Thyroid gland (tissue), 4 donors: Measurements from ENCODE around the gene NCBP3. TPM values are rescaled to one million over a fixed set of nuclear protein-coding genes. Genes with fewer than 3 reads are reported as not detected.

Experiments used
- DNase-seq, 2 donors: peaks; one replicate each; pipeline ENCODE4 v3.0.0-alpha.2; 2019
- H3K27ac ChIP-seq, 3 donors: fragments of 200-600 bp; sonication (generic); 1 replicate in 2 of 3; 2 replicates in 1 of 3; pipeline ENCODE4 v1.5.1; 2016 to 2019; ENCODE audit warnings: mild to moderate bottlenecking in 1 of 3, moderate library complexity in 1 of 3
- H3K27me3 ChIP-seq: fragments of 200-600 bp; sonication (generic); one replicate; pipeline ENCODE4 v1.5.1; 2019
- H3K36me3 ChIP-seq, 2 donors: fragments of 200-600 bp; sonication (generic); one replicate each; pipeline ENCODE4 v1.5.1; 2016 to 2019
- H3K4me1 ChIP-seq, 2 donors: fragments of 200-600 bp; sonication (generic); one replicate each; pipeline ENCODE4 v1.5.1; 2017 to 2019
- H3K4me3 ChIP-seq, 3 donors: fragments of 200-600 bp; sonication (generic); replicated peaks in 1 of 3; 1 replicate in 2 of 3; 2 replicates in 1 of 3; pipeline ENCODE4 v1.5.1; 2016; ENCODE audit warnings: mild to moderate bottlenecking in 1 of 3
- H3K9me3 ChIP-seq: fragments of 200-600 bp; sonication (generic); one replicate; pipeline ENCODE4 v1.5.1; 2017
- POLR2A ChIP-seq, 2 donors: fragments of 450-650 bp; IDR thresholded peaks; one replicate each; pipeline ENCODE4 v1.6.1; 2017; ENCODE audit warnings: antibody characterized with exemption in 2 of 2, mild to moderate bottlenecking in 2 of 2, moderate library complexity in 1 of 2
- WGBS, 2 donors: methylation state at CpG; one replicate each; pipeline ENCODE4 v1.1.5; 2017; 5-methylcytosine and 5-hydroxymethylcytosine counted together
- intact Hi-C: fragments of 100-400 bp; cut with DNase I; formaldehyde crosslinking; loops from one replicate; pipeline ENCODE4 v1.15.1; 2023
- total RNA-seq, 4 donors: library from RNA; depleted of rRNA; stranded (reverse); fragments of >200 nt; gene quantifications; one replicate each; pipeline ENCODE4 v1.2.3, GENCODE V29; 2016
- TF ChIP-seq, protein P1 (sequence below), 6 experiments: fragments of 200-600 bp in 3 of 6; fragments of 450-650 bp in 3 of 6; sonication (generic) in 3 of 6; IDR thresholded peaks; one replicate each; pipeline ENCODE4 v1.5.1; 2016 to 2019; ENCODE audit warnings: antibody characterized with exemption in 6 of 6, mild to moderate bottlenecking in 2 of 6, inconsistent platforms in 1 of 6, moderate library complexity in 1 of 6

Gene NCBP3
- total RNA-seq, 4 donors from 2014 or later = 28.4 to 265 (median 36.1) TPM

DNA sequence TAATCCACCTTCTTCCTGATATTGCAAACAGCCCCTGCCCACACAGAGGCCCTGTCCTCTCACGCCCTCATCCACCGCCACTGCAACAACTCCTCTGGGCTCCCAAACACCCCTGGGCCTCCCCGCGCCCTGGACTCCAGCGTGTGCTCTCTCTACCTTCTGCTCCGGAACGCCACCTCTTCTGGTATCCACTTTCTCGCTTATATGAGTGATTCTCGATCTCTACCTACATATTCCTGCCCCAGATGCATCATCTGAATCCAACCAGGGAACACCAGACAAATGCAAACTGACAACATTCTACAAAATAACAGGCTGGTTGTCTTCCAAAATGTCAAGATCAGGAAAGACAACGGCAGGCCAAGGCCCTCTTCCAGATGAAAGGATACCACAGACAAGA, 27.8 kb upstream of the NCBP3 start:
- no peak overlapping the region for H3K4me3 ChIP-seq
- 92 to 96% methylated on average over 10 of the region's 10 CpGs for WGBS, 2 donors
- H3K36me3 ChIP-seq = peaks cover 5 to 15% of the 10 kb centered on the region in 2 donors
- no peaks in the 10 kb centered on the region for H3K9me3 ChIP-seq
- TF ChIP-seq, protein P1, sequence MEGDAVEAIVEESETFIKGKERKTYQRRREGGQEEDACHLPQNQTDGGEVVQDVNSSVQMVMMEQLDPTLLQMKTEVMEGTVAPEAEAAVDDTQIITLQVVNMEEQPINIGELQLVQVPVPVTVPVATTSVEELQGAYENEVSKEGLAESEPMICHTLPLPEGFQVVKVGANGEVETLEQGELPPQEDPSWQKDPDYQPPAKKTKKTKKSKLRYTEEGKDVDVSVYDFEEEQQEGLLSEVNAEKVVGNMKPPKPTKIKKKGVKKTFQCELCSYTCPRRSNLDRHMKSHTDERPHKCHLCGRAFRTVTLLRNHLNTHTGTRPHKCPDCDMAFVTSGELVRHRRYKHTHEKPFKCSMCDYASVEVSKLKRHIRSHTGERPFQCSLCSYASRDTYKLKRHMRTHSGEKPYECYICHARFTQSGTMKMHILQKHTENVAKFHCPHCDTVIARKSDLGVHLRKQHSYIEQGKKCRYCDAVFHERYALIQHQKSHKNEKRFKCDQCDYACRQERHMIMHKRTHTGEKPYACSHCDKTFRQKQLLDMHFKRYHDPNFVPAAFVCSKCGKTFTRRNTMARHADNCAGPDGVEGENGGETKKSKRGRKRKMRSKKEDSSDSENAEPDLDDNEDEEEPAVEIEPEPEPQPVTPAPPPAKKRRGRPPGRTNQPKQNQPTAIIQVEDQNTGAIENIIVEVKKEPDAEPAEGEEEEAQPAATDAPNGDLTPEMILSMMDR (IDR thresholded peaks at IDR 0.05) = no peak
- TF ChIP-seq POLR2A (IDR thresholded peaks at IDR 0.05) = no peak
- H3K27me3 ChIP-seq = no peaks in the 10 kb centered on the region
- no peaks in the 10 kb centered on the region for H3K4me1 ChIP-seq
- intact Hi-C loops = no loop called here
- no peak overlapping the region for H3K27ac ChIP-seq
- no peak for DNase-seq

DNA sequence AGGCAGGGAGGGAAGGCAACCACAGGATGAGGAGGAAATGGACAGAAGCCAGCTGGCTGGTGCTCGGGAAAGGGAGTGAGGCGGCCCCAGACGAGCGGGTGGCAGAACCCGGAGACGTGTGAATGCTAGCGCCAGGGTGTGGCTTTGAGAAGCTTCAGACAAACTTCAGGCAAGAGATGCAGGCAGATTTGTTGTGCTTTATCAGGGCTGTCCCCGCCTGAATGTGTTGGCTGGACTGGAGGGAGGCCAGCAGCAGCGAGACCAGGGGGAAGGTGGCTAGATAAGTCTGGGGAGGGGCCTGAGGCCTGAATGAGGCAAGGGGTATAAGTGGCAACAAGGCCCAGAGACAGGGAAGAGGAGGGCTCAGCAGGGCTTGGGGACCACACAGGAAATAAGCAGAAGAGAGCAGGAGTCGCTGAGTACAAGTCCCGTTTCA, 24.8 kb upstream of the NCBP3 start:
- intact Hi-C loops = no loop called here
- Histone ChIP-seq H3K9me3 (no peaks in the 10 kb centered on the region), H3K4me3 (no peak overlapping the region), H3K4me1 (no peaks in the 10 kb centered on the region), H3K27ac (no peak overlapping the region), H3K27me3 (no peaks in the 10 kb centered on the region), H3K36me3 (peaks cover 5 to 10% of the 10 kb centered on the region in 2 donors)
- no peak for DNase-seq
- 71% methylated on average over 11 of the region's 11 CpGs for WGBS, 2 donors
- TF ChIP-seq, protein P1 (IDR thresholded peaks at IDR 0.05) = no peak
- TF ChIP-seq POLR2A (IDR thresholded peaks at IDR 0.05) = no peak

DNA sequence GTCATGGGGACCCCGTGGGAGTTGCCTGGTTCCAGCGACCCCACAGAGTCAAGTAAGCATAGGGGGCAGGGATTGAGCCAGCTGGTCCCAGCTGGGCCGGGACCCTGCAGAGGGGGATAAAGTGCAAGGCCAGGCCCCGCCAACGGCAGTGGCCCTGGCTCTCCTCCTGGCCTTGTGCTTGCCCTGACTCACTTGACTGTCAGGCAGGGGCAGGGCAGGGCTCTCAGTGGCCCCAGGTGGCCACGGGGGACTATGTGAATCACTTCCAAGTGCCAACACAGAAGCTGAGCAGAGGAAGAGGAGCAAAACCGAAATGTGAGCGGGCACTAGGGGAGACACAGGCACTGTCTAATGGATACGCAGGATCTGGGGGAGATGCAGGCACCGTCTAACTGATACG, 21.6 kb upstream of the NCBP3 start:
- WGBS, 2 donors = 74 to 82% methylated on average over 9 to 10 of the region's 11 CpGs
- no peak overlapping the region for H3K4me3 ChIP-seq
- TF ChIP-seq, protein P1 (IDR thresholded peaks at IDR 0.05) = no peak
- TF ChIP-seq POLR2A (IDR thresholded peaks at IDR 0.05) = no peak
- no peak for DNase-seq
- H3K27me3 ChIP-seq = no peaks in the 10 kb centered on the region
- intact Hi-C loops = loop anchor here (10.0 kb wide), 1 partner anchor 197 kb away; no protein-coding TSS in a partner anchor
- H3K4me1 ChIP-seq = peaks cover 0 to 9% of the 10 kb centered on the region in 2 donors
- H3K36me3 ChIP-seq = peaks cover 0 to 3% of the 10 kb centered on the region in 2 donors
- no peaks in the 10 kb centered on the region for H3K9me3 ChIP-seq
- no peak overlapping the region for H3K27ac ChIP-seq

DNA sequence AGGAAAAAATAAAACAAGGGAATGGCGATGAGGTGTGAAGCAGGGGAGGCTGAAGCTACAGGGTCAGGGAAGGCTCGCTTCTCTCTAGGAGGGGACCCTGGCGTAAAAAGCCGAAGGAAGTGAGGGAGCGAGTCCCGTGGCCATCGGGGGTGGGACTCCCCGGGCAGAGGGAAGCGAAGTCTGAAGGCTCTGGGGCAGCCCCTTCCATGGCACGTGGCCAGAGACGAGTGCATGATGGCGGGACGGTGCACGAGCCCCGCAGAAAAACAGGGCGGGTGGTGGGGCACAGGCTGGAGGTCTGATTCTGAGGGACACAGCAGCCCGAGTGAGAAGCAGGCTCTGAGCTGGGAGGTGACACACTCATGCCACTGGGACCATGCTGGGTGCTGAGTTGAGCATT, 21.1 kb upstream of the NCBP3 start:
- Histone ChIP-seq H3K9me3 (no peaks in the 10 kb centered on the region), H3K36me3 (no peaks in the 10 kb centered on the region), H3K4me1 (peaks cover 0 to 9% of the 10 kb centered on the region in 2 donors), H3K27me3 (no peaks in the 10 kb centered on the region), H3K27ac (no peak overlapping the region), H3K4me3 (no peak overlapping the region)
- intact Hi-C loops = loop anchor here (10.0 kb wide), 1 partner anchor 198 kb away; no protein-coding TSS in a partner anchor
- DNase-seq = no peak
- WGBS, 2 donors = 83 to 84% methylated on average over 17 of the region's 17 CpGs
- no peak for TF ChIP-seq POLR2A (IDR thresholded peaks at IDR 0.05)
- TF ChIP-seq, protein P1 (IDR thresholded peaks at IDR 0.05) = no peak

DNA sequence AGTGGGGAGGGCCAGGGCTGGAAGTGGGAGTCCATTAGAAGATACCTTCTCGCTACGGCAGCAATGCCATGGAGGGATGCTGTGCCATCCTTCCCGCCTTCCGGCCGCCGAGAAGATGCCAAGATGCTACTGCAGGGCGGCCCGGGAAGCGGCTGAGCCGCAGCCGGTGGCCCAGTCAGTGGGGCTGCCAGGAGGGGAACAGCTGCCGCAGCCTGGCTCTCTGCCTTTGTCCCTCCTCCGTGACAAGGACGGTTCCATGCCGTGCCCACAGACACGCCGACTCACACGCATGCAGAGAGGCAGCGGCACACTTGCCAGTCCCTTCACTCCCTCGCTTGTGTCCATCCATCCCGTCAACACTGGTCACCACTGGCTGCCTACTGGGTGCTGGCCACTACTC, 20.2 kb upstream of the NCBP3 start:
- TF ChIP-seq POLR2A (IDR thresholded peaks at IDR 0.05) = no peak
- TF ChIP-seq, protein P1 (IDR thresholded peaks at IDR 0.05) = no peak
- intact Hi-C loops = loop anchor here (10.0 kb wide), 1 partner anchor 199 kb away; no protein-coding TSS in a partner anchor

More for the DNA sequence above, 20.2 kb upstream of the NCBP3 start:
- no peak overlapping the region for H3K27ac ChIP-seq
- peaks cover 0 to 3% of the 10 kb centered on the region in 2 donors for H3K36me3 ChIP-seq
- DNase-seq = no peak
- WGBS, 2 donors = 96 to 98% methylated on average over 18 to 21 of the region's 21 CpGs
- no peaks in the 10 kb centered on the region for H3K9me3 ChIP-seq
- H3K4me3 ChIP-seq = no peak overlapping the region
- peaks cover 0 to 9% of the 10 kb centered on the region in 2 donors for H3K4me1 ChIP-seq
- no peaks in the 10 kb centered on the region for H3K27me3 ChIP-seq
